Measurements from ENCODE around the gene CAMK4. TPM values are rescaled to one million over a fixed set of nuclear protein-coding genes. Genes with fewer than 3 reads are reported as not detected.

Gene CAMK4
- total and polyA plus RNA-seq, 2 donors (not counting 3 experiments of a cell fraction or from before 2014, with no cell fraction given), result 2.2 to 5.4 TPM

DNA sequence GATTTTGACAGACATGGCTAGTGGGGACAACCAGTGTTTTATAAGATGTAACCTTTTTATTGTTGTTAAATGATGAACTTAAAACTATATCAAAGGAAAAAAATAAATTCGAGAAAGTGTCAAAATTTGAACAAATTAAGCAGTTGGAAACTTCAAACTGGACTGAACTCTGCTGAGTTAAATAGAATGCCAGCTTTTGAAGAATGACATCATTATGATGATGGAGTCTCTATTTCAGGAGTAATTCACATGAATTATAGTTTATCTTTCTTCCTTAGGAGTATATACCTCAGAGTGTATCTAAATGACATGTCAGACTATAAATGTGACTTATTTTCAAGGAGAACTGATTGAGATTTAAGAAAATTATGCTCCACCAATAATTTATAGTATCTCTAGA lies 125.2 kb downstream of the CAMK4 start:
- no peak for FAIRE-seq
- intact Hi-C loops (cut with micrococcal nuclease), result no loop called here

More for the DNA sequence above, 125.2 kb downstream of the CAMK4 start:
- Histone ChIP-seq H3K36me3 (ENCODE audit: control insufficient read depth in 2 of 2, extremely low read depth in 1 of 2, insufficient read depth in 2 of 2, low read length in 2 of 2) (no peaks in the 10 kb centered on the region), H4K20me1 (replicated peaks; ENCODE audit: control insufficient read depth, extremely low read depth, insufficient read depth, low read length) (no peaks in the 10 kb centered on the region), H3K79me2 (ENCODE audit: control insufficient read depth, insufficient read depth, low read length) (no peaks in the 10 kb centered on the region), H3K9me3 (replicated peaks; ENCODE audit: control insufficient read depth, insufficient read depth, low read length) (no peaks in the 10 kb centered on the region), H3K4me2 (ENCODE audit: insufficient read depth, low read length) (no peak overlapping the region), H3K27me3 (ENCODE audit: control insufficient read depth in 2 of 2, insufficient read depth in 2 of 2, low read length in 2 of 2) (no peaks in the 10 kb centered on the region), H3K9me1 (replicated peaks; ENCODE audit: control insufficient read depth, extremely low read depth, insufficient read depth, low read length) (no peaks in the 10 kb centered on the region), H3K27ac (ENCODE audit: insufficient read depth, low read depth, low read length) (no peak overlapping the region), H3K9ac (replicated peaks; ENCODE audit: extremely low read depth, insufficient read depth, low read length) (no peak overlapping the region), H2AFZ (ENCODE audit: low read depth, low read length) (no peak overlapping the region), H3K4me1 (ENCODE audit: control insufficient read depth, extremely low read depth, insufficient read depth, low read length) (no peaks in the 10 kb centered on the region), H3K4me3 (replicated peaks in 1 of 3; ENCODE audit: insufficient read depth in 1 of 3, low read depth in 1 of 3, low read length in 3 of 3) (no peak overlapping the region)
- no TSS peak for BruUV-seq (replicated peaks)
- no peak for DNase-seq (ENCODE audit: low read depth, low spot score)
- no peak for TF ChIP-seq MYC (IDR thresholded peaks at IDR 0.05; ENCODE audit: low read depth, low read length)
- no peak for TF ChIP-seq EZH2 (IDR thresholded peaks at IDR 0.05; ENCODE audit: borderline replicate concordance, low read depth, low read length, severe bottlenecking)
- TF ChIP-seq POLR2A (IDR thresholded peaks at IDR 0.05; ENCODE audit: low read depth, low read length), result no peak
- TF ChIP-seq FOS (IDR thresholded peaks at IDR 0.05; ENCODE audit: borderline replicate concordance, insufficient read depth, low read length), result no peak
- TF ChIP-seq, protein P1, sequence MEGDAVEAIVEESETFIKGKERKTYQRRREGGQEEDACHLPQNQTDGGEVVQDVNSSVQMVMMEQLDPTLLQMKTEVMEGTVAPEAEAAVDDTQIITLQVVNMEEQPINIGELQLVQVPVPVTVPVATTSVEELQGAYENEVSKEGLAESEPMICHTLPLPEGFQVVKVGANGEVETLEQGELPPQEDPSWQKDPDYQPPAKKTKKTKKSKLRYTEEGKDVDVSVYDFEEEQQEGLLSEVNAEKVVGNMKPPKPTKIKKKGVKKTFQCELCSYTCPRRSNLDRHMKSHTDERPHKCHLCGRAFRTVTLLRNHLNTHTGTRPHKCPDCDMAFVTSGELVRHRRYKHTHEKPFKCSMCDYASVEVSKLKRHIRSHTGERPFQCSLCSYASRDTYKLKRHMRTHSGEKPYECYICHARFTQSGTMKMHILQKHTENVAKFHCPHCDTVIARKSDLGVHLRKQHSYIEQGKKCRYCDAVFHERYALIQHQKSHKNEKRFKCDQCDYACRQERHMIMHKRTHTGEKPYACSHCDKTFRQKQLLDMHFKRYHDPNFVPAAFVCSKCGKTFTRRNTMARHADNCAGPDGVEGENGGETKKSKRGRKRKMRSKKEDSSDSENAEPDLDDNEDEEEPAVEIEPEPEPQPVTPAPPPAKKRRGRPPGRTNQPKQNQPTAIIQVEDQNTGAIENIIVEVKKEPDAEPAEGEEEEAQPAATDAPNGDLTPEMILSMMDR (IDR thresholded peaks at IDR 0.05; ENCODE audit: extremely low read depth in 1 of 2, insufficient read depth in 1 of 2, low read depth in 1 of 2, low read length in 2 of 2), result no peak
- no peak for TF ChIP-seq GATA2 (IDR thresholded peaks at IDR 0.05; ENCODE audit: insufficient read depth, insufficient read length, low read depth, low read length)
- no peak for TF ChIP-seq POLR2AphosphoS5 (IDR thresholded peaks at IDR 0.05; ENCODE audit: insufficient read depth, low read depth, low read length)
- TF ChIP-seq JUN (IDR thresholded peaks at IDR 0.05; ENCODE audit: borderline replicate concordance, insufficient read depth, insufficient read length, low read depth), result no peak
- TF ChIP-seq, protein P2, sequence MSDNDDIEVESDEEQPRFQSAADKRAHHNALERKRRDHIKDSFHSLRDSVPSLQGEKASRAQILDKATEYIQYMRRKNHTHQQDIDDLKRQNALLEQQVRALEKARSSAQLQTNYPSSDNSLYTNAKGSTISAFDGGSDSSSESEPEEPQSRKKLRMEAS (IDR thresholded peaks at IDR 0.05; ENCODE audit: insufficient read depth, insufficient read length), result no peak
- dilution Hi-C loops (cut with MboI; ENCODE audit: extremely low pct_ligation_motif_present, low sequenced_read_pairs), result no loop called here
- POLR2A ChIA-PET, result no interaction called here
- CTCF ChIA-PET, result interaction anchor here (1.7 kb wide), 1 partner anchor 14 kb away, joined by 3 read pairs; no protein-coding TSS in a partner anchor
